ENCODE data around the gene FPGS. TPM values are rescaled to one million over a fixed set of nuclear protein-coding genes. Genes with fewer than 3 reads are reported as not detected.

Gene FPGS
- polyA plus RNA-seq, 3 donors = 21.3 to 28.5 (median 25.2) TPM

DNA sequence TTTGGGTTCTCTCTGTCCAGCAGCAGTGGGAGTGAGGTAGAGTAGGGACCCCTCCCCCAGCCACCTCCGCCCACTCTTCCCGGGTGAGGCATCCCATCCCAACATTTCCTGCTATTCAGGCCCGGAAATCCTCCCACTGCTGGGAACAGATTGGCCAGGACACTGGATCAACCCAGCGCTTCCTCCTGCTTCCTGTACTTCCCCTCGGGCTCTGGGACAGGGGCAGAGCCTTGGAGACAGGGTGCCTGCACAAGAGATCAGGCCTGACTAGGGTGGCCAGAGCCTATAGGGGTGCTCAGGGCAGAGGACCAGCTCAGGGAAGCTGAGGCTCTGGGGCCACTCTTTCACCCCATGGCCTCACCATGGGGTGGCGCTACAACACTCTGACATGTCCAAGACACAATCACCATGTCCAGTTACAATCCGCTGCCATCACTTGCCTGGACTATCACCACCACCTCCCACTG is 38.7 kb upstream of the FPGS start:
- peaks cover 100% of the 10 kb centered on the region for H4K20me1 ChIP-seq (ENCODE audit: insufficient read depth, low read length)
- peak; percentile 73 for TF ChIP-seq CTCF (IDR thresholded peaks at IDR 0.05)
- H3K27ac ChIP-seq (ENCODE audit: low read depth in 1 of 2, low read length in 2 of 2) = peak overlapping the region; percentile 30 to 66
- peaks cover 68% of the 10 kb centered on the region for H3K4me1 Mint-ChIP-seq
- H3K9me3 Mint-ChIP-seq = no peaks in the 10 kb centered on the region
- no peak overlapping the region for H3K4me3 ChIP-seq (replicated peaks in 1 of 3; ENCODE audit: low read depth in 2 of 3, low read length in 3 of 3)
- H2AFZ ChIP-seq (ENCODE audit: insufficient read depth, low read depth, low read length, poor library complexity, severe bottlenecking) = no peak overlapping the region
- no peaks in the 10 kb centered on the region for H3K27me3 Mint-ChIP-seq (ENCODE audit: low read depth in 3 of 3)
- no peaks in the 10 kb centered on the region for H3K9me3 ChIP-seq (replicated peaks in 1 of 2; ENCODE audit: control insufficient read depth in 1 of 2, insufficient read depth in 1 of 2, low read length in 2 of 2)
- no peak overlapping the region for H3K9ac ChIP-seq (ENCODE audit: insufficient read depth, low read length, poor library complexity, severe bottlenecking)
- 66% methylated on average over 6 of the region's 7 CpGs for WGBS (ENCODE audit: insufficient coverage)
- no peak overlapping the region for H3K4me2 ChIP-seq (replicated peaks; ENCODE audit: extremely low read depth, low read length, poor library complexity, severe bottlenecking)
- intact Hi-C loops (cut with micrococcal nuclease) = loop anchor here (2.0 to 5.0 kb wide), 2 partner anchors 33 to 107 kb away; no protein-coding TSS in a partner anchor
- DNase-seq = peak; percentile 63 to 68 (median 66)
- no peak overlapping the region for H3K4me3 Mint-ChIP-seq
- H3K27ac Mint-ChIP-seq = peak overlapping the region; percentile 4 to 83 (median 77)
- peaks cover 96% of the 10 kb centered on the region for H3K79me2 ChIP-seq (ENCODE audit: insufficient read depth, low read length)
- peaks cover 61 to 80% of the 10 kb centered on the region in 2 donors for H3K36me3 ChIP-seq (replicated peaks in 1 of 2; ENCODE audit: control insufficient read depth in 1 of 2, insufficient read depth in 2 of 2, low read length in 2 of 2)
- H3K27me3 ChIP-seq (ENCODE audit: control insufficient read depth in 2 of 2, insufficient read depth in 2 of 2, low read length in 2 of 2) = no peaks in the 10 kb centered on the region
- H3K36me3 Mint-ChIP-seq = peaks cover 68 to 89% of the 10 kb centered on the region in 2 donors
- peaks cover 41 to 54% of the 10 kb centered on the region in 2 donors for H3K4me1 ChIP-seq (ENCODE audit: control insufficient read depth in 1 of 2, insufficient read depth in 2 of 2, low read length in 2 of 2)

DNA sequence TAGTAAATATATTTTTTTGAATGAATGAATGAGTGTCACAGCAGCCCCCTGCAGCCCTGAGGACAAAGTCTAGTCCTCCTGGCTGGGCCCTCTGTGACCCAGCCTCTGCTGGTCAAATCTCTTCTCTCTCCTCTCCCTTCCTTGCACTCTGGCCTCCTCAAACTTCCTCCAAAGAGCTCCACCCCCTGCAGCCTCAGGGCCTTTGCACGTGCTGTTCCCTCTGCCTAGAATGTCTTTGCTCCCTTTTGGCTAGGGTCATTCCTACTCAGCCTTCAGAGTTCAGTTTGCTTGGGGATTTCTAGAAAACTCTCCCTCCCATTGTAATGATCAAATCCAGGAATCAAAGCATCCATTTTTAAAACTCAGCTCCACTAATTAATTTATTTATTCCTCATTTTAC is 37.3 kb upstream of the FPGS start:
- WGBS (ENCODE audit: insufficient coverage) = 100% methylated on average over 1 of the region's 1 CpG
- Mint-ChIP-seq H3K27ac (peak overlapping the region in 6 of 7 donors; percentile 24 to 73 (median 56)), H3K4me1 (peaks cover 82% of the 10 kb centered on the region), H3K27me3 (ENCODE audit: low read depth in 3 of 3) (peaks cover 0 to 1% (median 0%) of the 10 kb centered on the region in 3 donors), H3K36me3 (peaks cover 68 to 83% of the 10 kb centered on the region in 2 donors), H3K9me3 (no peaks in the 10 kb centered on the region), H3K4me3 (no peak overlapping the region)
- no peak for DNase-seq
- H2AFZ ChIP-seq (ENCODE audit: insufficient read depth, low read depth, low read length, poor library complexity, severe bottlenecking) = no peak overlapping the region
- no peak overlapping the region for H3K27ac ChIP-seq (ENCODE audit: low read depth in 1 of 2, low read length in 2 of 2)
- H3K9me3 ChIP-seq (replicated peaks in 1 of 2; ENCODE audit: control insufficient read depth in 1 of 2, insufficient read depth in 1 of 2, low read length in 2 of 2) = no peaks in the 10 kb centered on the region
- no peak overlapping the region for H3K4me3 ChIP-seq (replicated peaks in 1 of 3; ENCODE audit: low read depth in 2 of 3, low read length in 3 of 3)
- peaks cover 63 to 80% of the 10 kb centered on the region in 2 donors for H3K36me3 ChIP-seq (replicated peaks in 1 of 2; ENCODE audit: control insufficient read depth in 1 of 2, insufficient read depth in 2 of 2, low read length in 2 of 2)
- intact Hi-C loops (cut with micrococcal nuclease) = loop anchor here in 1 of 2 donors (2.0 kb wide), 1 partner anchor 105 kb away; no protein-coding TSS in a partner anchor
- H3K79me2 ChIP-seq (ENCODE audit: insufficient read depth, low read length) = peaks cover 100% of the 10 kb centered on the region
- H4K20me1 ChIP-seq (ENCODE audit: insufficient read depth, low read length) = peaks cover 100% of the 10 kb centered on the region
- H3K4me2 ChIP-seq (replicated peaks; ENCODE audit: extremely low read depth, low read length, poor library complexity, severe bottlenecking) = no peak overlapping the region
- no peaks in the 10 kb centered on the region for H3K27me3 ChIP-seq (ENCODE audit: control insufficient read depth in 2 of 2, insufficient read depth in 2 of 2, low read length in 2 of 2)
- TF ChIP-seq CTCF (IDR thresholded peaks at IDR 0.05) = no peak
- no peak overlapping the region for H3K9ac ChIP-seq (ENCODE audit: insufficient read depth, low read length, poor library complexity, severe bottlenecking)
- peaks cover 51 to 68% of the 10 kb centered on the region in 2 donors for H3K4me1 ChIP-seq (ENCODE audit: control insufficient read depth in 1 of 2, insufficient read depth in 2 of 2, low read length in 2 of 2)

All from CD14-positive monocyte (primary cell).